ENCODE measurements around the gene EXOC6. TPM values are rescaled to one million over a fixed set of nuclear protein-coding genes. Genes with fewer than 3 reads are reported as not detected.

Gene EXOC6
- total and polyA plus RNA-seq, 4 experiments from 2014 or later = 4.3 to 11.4 (median 10.9) TPM

DNA sequence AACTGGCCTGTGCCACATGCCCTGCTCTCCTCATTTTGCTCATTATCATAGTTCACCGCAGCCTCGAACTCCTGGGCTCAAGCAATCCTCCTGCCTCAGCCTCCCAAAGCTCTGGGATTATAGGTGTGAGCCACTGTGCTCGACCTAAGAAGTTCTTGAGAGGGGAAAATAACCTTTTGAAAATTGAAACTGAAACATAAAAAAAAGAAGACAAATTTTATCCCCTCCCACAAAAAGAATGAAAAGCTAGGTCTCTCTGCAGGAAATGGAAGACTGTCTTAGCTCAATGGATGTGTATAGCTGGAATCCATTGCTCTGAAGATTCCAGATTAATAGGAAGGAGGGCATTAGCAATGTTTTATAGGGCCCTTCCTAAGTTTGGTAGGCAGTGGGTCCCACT is 2.0 kb upstream of the EXOC6 start:
- H3K36me3 Mint-ChIP-seq = peaks cover 0 to 5% of the 10 kb centered on the region in 2 donors
- H3K4me3 Mint-ChIP-seq = peak overlapping the region in 4 of 8 donors; percentile 32 to 94 (median 52)
- Histone ChIP-seq H3K4me1 (ENCODE audit: insufficient read depth, low read length) (peaks cover 19% of the 10 kb centered on the region), H3K4me3 (ENCODE audit: low read length in 2 of 2) (no peak overlapping the region), H3K9me3 (ENCODE audit: control insufficient read depth in 1 of 2, low read length in 2 of 2) (no peaks in the 10 kb centered on the region), H3K27me3 (ENCODE audit: insufficient read depth, low read length) (no peaks in the 10 kb centered on the region), H3K27ac (ENCODE audit: low read depth, low read length) (no peak overlapping the region), H3K36me3 (ENCODE audit: insufficient read depth, low read length) (no peaks in the 10 kb centered on the region)
- POLR2A ChIA-PET (ENCODE audit: partially characterized antibody) = interaction anchor here (1.3 to 1.7 kb wide), 2 partner anchors 10 to 31 kb away, joined by 3 to 5 read pairs; no protein-coding TSS in a partner anchor
- peak overlapping the region in 3 of 7 donors; percentile 31 to 86 (median 81) for H3K27ac Mint-ChIP-seq
- H3K9me3 Mint-ChIP-seq = no peaks in the 10 kb centered on the region
- H3K4me1 Mint-ChIP-seq = peaks cover 10 to 39% (median 18%) of the 10 kb centered on the region in 4 donors
- CTCF ChIA-PET (ENCODE audit: partially characterized antibody) = interaction anchor here (0.8 to 9.1 kb wide), 8 partner anchors 10 to 530 kb away, joined by 3 to 103 read pairs (median 4); no protein-coding TSS in a partner anchor
- intact Hi-C loops (cut with micrococcal nuclease) = loop anchor here (5.0 to 10.0 kb wide), 5 partner anchors 152 to 1682 kb away; partner anchors contain the start of genes FRA10AC1, HECTD2 and NOC3L
- no peaks in the 10 kb centered on the region for H3K27me3 Mint-ChIP-seq
- DNase-seq = no peak

DNA sequence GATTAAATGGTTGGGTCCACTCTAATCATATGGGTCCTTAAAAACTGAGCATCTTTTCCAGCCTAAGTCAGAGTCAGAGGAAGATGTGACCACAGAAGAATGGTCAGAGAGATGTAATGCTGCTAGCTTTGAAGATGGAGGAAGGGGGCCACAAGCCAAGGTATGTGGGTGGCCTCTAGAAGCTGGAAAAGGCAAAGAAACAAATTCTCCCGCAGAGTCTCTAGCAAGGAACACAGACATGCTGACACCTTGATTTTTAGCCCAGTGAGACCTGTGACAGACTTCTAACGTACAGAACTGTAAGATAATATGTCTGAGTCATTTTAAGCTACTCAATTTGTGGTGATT is 1.5 kb upstream of the EXOC6 start:
- Mint-ChIP-seq H3K4me1 (peaks cover 10 to 39% (median 18%) of the 10 kb centered on the region in 4 donors), H3K27ac (peak overlapping the region in 2 of 7 donors; percentile 66 to 86), H3K4me3 (peak overlapping the region; percentile 36 to 94 (median 88)), H3K36me3 (peaks cover 0 to 5% of the 10 kb centered on the region in 2 donors), H3K9me3 (no peaks in the 10 kb centered on the region), H3K27me3 (no peaks in the 10 kb centered on the region)
- Histone ChIP-seq H3K4me3 (ENCODE audit: low read length in 2 of 2) (no peak overlapping the region), H3K27me3 (ENCODE audit: insufficient read depth, low read length) (no peaks in the 10 kb centered on the region), H3K9me3 (ENCODE audit: control insufficient read depth in 1 of 2, low read length in 2 of 2) (no peaks in the 10 kb centered on the region), H3K36me3 (ENCODE audit: insufficient read depth, low read length) (no peaks in the 10 kb centered on the region), H3K27ac (ENCODE audit: low read depth, low read length) (no peak overlapping the region), H3K4me1 (ENCODE audit: insufficient read depth, low read length) (peaks cover 19% of the 10 kb centered on the region)
- intact Hi-C loops (cut with micrococcal nuclease) = loop anchor here (5.0 to 10.0 kb wide), 5 partner anchors 152 to 1682 kb away; partner anchors contain the start of genes FRA10AC1, HECTD2 and NOC3L
- ChIA-PET CTCF (ENCODE audit: partially characterized antibody) (interaction anchor here (0.9 to 9.1 kb wide), 8 partner anchors 10 to 530 kb away, joined by 3 to 103 read pairs (median 4); no protein-coding TSS in a partner anchor), POLR2A (ENCODE audit: partially characterized antibody) (interaction anchor here (0.6 to 1.8 kb wide), 4 partner anchors 10 to 270 kb away, joined by 3 to 5 read pairs (median 4); no protein-coding TSS in a partner anchor)
- DNase-seq = no peak

DNA sequence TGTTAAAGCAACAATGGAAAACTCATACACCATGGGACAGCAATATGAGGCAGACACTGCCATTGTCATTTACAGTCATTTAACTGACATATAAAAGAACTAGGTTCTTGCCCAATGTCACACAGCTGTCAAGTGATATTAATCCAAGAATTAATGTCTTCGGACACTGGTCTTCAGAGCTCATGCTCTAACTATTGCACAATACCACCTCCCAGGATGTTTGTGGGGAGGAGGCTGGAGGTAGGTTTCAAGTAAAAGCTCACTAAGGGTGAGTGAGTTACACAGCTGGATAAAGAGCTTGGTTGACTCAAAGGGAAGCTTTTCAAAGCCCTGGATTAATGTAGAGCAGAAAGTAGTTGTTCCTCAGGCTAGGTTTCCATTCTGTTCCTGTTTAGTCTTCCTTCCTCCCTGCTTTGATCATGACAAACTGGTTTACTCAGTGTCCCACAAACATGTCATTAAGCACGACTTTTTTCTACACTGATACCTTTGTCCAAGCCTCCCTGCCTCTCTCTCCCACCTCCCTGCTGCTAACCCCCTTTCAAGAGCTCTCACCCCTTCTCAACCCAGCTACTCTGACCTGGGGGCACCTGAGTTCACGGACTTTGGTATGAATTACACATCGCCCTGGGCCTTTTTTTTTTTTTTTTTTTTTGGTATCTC is 987 bp upstream of the EXOC6 start:
- no peak overlapping the region for H3K4me3 ChIP-seq (ENCODE audit: low read length in 2 of 2)
- POLR2A ChIA-PET (ENCODE audit: partially characterized antibody) = interaction anchor here (0.6 to 2.4 kb wide), 8 partner anchors 9 to 274 kb away, joined by 3 to 17 read pairs (median 5); partner anchors contain the start of genes HHEX and IDE

DNA sequence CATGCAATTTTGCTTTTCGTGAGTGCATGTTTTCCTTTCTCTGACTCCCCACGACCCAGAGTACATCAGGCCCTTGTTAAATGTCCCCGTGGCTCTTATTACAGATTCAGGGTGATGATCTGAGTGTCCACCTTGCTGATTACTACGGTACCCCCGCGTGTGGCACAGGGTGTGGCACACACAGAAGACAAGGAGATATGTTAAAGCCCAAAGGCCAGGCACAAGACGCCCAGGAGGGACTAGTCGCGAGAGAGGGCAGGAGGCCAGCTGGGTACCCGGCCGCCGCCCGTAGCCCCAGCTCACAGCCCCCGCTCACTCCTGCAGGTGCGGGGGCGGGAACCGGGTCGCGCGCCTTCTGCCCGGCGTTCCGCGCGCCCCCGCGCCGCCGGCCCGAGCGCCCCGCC is 281 bp upstream of the EXOC6 start:
- no peaks in the 10 kb centered on the region for H3K9me3 Mint-ChIP-seq
- H3K4me3 Mint-ChIP-seq = peak overlapping the region; percentile 85 to 96 (median 93)
- H3K4me3 ChIP-seq (ENCODE audit: low read length in 2 of 2) = peak overlapping the region; percentile 60 to 76
- intact Hi-C loops (cut with micrococcal nuclease) = loop anchor here (1.0 to 10.0 kb wide), 9 partner anchors 153 to 1683 kb away; partner anchors contain the start of genes BTAF1, CEP55, CPEB3 and FRA10AC1
- peaks cover 8 to 41% (median 19%) of the 10 kb centered on the region in 4 donors for H3K4me1 Mint-ChIP-seq
- H3K36me3 Mint-ChIP-seq = peaks cover 0 to 5% of the 10 kb centered on the region in 2 donors
- H3K27me3 ChIP-seq (ENCODE audit: insufficient read depth, low read length) = no peaks in the 10 kb centered on the region
- peak overlapping the region; percentile 86 to 95 (median 91) for H3K27ac Mint-ChIP-seq
- no peaks in the 10 kb centered on the region for H3K36me3 ChIP-seq (ENCODE audit: insufficient read depth, low read length)
- no peaks in the 10 kb centered on the region for H3K27me3 Mint-ChIP-seq
- H3K9me3 ChIP-seq (ENCODE audit: control insufficient read depth in 1 of 2, low read length in 2 of 2) = no peaks in the 10 kb centered on the region
- no peak for DNase-seq
- H3K4me1 ChIP-seq (ENCODE audit: insufficient read depth, low read length) = peaks cover 19% of the 10 kb centered on the region
- ChIA-PET POLR2A (ENCODE audit: partially characterized antibody) (interaction anchor here (0.8 to 2.4 kb wide), 14 partner anchors 10 to 1684 kb away, joined by 3 to 17 read pairs (median 4); partner anchors contain the start of genes BTAF1, FRA10AC1, HHEX and IDE), CTCF (ENCODE audit: partially characterized antibody) (interaction anchor here (0.6 to 9.1 kb wide), 13 partner anchors 9 to 1686 kb away, joined by 3 to 103 read pairs (median 4); no protein-coding TSS in a partner anchor)
- peak overlapping the region; percentile 67 for H3K27ac ChIP-seq (ENCODE audit: low read depth, low read length)

More for the DNA sequence above, 987 bp upstream of the EXOC6 start:
- H3K9me3 Mint-ChIP-seq = no peaks in the 10 kb centered on the region
- Histone ChIP-seq H3K27ac (ENCODE audit: low read depth, low read length) (no peak overlapping the region), H3K36me3 (ENCODE audit: insufficient read depth, low read length) (no peaks in the 10 kb centered on the region), H3K4me1 (ENCODE audit: insufficient read depth, low read length) (peaks cover 19% of the 10 kb centered on the region), H3K9me3 (ENCODE audit: control insufficient read depth in 1 of 2, low read length in 2 of 2) (no peaks in the 10 kb centered on the region), H3K27me3 (ENCODE audit: insufficient read depth, low read length) (no peaks in the 10 kb centered on the region)
- peaks cover 0 to 5% of the 10 kb centered on the region in 2 donors for H3K36me3 Mint-ChIP-seq
- peaks cover 10 to 43% (median 18%) of the 10 kb centered on the region in 4 donors for H3K4me1 Mint-ChIP-seq
- H3K27ac Mint-ChIP-seq = peak overlapping the region; percentile 37 to 95 (median 90)
- no peak for DNase-seq
- CTCF ChIA-PET (ENCODE audit: partially characterized antibody) = interaction anchor here (0.9 to 9.1 kb wide), 9 partner anchors 11 to 511 kb away, joined by 3 to 103 read pairs (median 5); no protein-coding TSS in a partner anchor
- no peaks in the 10 kb centered on the region for H3K27me3 Mint-ChIP-seq
- intact Hi-C loops (cut with micrococcal nuclease) = loop anchor here (5.0 to 10.0 kb wide), 5 partner anchors 153 to 1683 kb away; partner anchors contain the start of genes FRA10AC1, HECTD2 and NOC3L
- H3K4me3 Mint-ChIP-seq = peak overlapping the region; percentile 85 to 96 (median 93)

DNA sequence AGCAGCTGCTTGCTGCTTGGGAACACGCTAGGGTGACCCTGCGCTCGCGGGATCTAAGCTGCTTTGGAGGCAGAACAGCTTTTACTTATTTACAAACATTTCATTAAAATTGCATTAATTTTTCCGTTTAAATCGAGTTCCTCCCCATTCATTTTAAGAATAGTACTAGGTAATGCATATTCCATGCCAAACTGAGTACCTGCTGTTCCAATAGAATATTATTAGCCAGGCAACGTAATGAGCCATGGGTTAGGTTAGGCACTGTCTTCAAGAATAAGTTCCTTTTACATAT is 860 bp downstream of the EXOC6 start:
- intact Hi-C loops (cut with micrococcal nuclease) = loop anchor here (2.0 to 10.0 kb wide), 7 partner anchors 154 to 1684 kb away; partner anchors contain the start of genes BTAF1, CPEB3, FRA10AC1 and HECTD2
- Mint-ChIP-seq H3K27ac (peak overlapping the region; percentile 70 to 91 (median 86)), H3K27me3 (no peaks in the 10 kb centered on the region), H3K4me1 (peaks cover 12 to 39% (median 26%) of the 10 kb centered on the region in 4 donors), H3K4me3 (peak overlapping the region; percentile 83 to 91 (median 88)), H3K36me3 (peaks cover 0 to 5% of the 10 kb centered on the region in 2 donors), H3K9me3 (no peaks in the 10 kb centered on the region)
- H3K4me3 ChIP-seq (ENCODE audit: low read length in 2 of 2) = peak overlapping the region; percentile 11 to 76
- peak overlapping the region; percentile 67 for H3K27ac ChIP-seq (ENCODE audit: low read depth, low read length)
- CTCF ChIA-PET (ENCODE audit: partially characterized antibody) = interaction anchor here (1.2 to 9.1 kb wide), 5 partner anchors 10 to 274 kb away, joined by 4 to 103 read pairs (median 5); no protein-coding TSS in a partner anchor
- no peaks in the 10 kb centered on the region for H3K36me3 ChIP-seq (ENCODE audit: insufficient read depth, low read length)
- H3K9me3 ChIP-seq (ENCODE audit: control insufficient read depth in 1 of 2, low read length in 2 of 2) = no peaks in the 10 kb centered on the region
- H3K27me3 ChIP-seq (ENCODE audit: insufficient read depth, low read length) = no peaks in the 10 kb centered on the region
- POLR2A ChIA-PET (ENCODE audit: partially characterized antibody) = interaction anchor here (0.6 to 2.4 kb wide), 9 partner anchors 11 to 276 kb away, joined by 3 to 17 read pairs (median 5); partner anchors contain the start of genes HHEX, IDE and KIF11
- H3K4me1 ChIP-seq (ENCODE audit: insufficient read depth, low read length) = peaks cover 19% of the 10 kb centered on the region
- no peak for DNase-seq

DNA sequence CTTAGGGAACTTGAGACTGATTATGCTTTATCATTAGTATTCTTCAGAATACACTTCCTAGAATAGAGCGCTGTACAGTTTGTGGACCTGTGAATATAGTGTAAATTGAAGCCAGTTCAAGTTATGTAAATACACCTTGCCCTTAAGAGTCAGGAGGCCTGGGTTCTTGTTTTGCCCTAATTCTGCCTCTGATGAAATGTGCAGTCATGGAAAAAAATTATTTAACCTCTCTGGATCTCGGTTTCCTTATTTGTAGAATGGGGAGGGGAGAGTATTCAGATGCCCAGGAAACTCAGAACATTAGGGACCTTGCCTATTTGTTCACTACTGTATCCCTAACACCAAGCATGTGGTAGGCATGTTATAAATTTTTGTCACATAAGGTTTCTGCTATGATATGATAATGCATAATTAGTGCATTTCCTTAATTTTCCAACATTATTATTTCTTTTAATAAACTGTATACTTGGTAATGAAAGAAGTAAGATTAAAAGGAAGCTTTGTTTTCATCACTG is 1.3 kb downstream of the EXOC6 start:
- ChIA-PET POLR2A (ENCODE audit: partially characterized antibody) (interaction anchor here (1.0 to 2.4 kb wide), 5 partner anchors 12 to 276 kb away, joined by 3 to 17 read pairs (median 7); partner anchors contain the start of genes HHEX and IDE), CTCF (ENCODE audit: partially characterized antibody) (interaction anchor here (1.5 to 2.9 kb wide), 2 partner anchors 8 to 31 kb away, joined by 3 to 10 read pairs; no protein-coding TSS in a partner anchor)
- H3K36me3 Mint-ChIP-seq = peaks cover 0 to 5% of the 10 kb centered on the region in 2 donors
- no peaks in the 10 kb centered on the region for H3K9me3 Mint-ChIP-seq
- Histone ChIP-seq H3K36me3 (ENCODE audit: insufficient read depth, low read length) (no peaks in the 10 kb centered on the region), H3K27ac (ENCODE audit: low read depth, low read length) (no peak overlapping the region), H3K4me3 (ENCODE audit: low read length in 2 of 2) (peak overlapping the region; percentile 11 to 76), H3K4me1 (ENCODE audit: insufficient read depth, low read length) (peaks cover 19% of the 10 kb centered on the region), H3K27me3 (ENCODE audit: insufficient read depth, low read length) (no peaks in the 10 kb centered on the region), H3K9me3 (ENCODE audit: control insufficient read depth in 1 of 2, low read length in 2 of 2) (no peaks in the 10 kb centered on the region)
- peaks cover 13 to 43% (median 29%) of the 10 kb centered on the region in 4 donors for H3K4me1 Mint-ChIP-seq
- intact Hi-C loops (cut with micrococcal nuclease) = loop anchor here (2.0 to 10.0 kb wide), 7 partner anchors 155 to 1685 kb away; partner anchors contain the start of genes BTAF1, CPEB3, FRA10AC1 and HECTD2
- no peaks in the 10 kb centered on the region for H3K27me3 Mint-ChIP-seq
- H3K27ac Mint-ChIP-seq = peak overlapping the region in 6 of 7 donors; percentile 75 to 91 (median 85)
- H3K4me3 Mint-ChIP-seq = peak overlapping the region; percentile 83 to 91 (median 88)
- DNase-seq = no peak
